Activated CD8-positive, alpha-beta memory T cell treated with anti-CD3 and anti-CD28 coated beads, Interleukin-2, amount 50 U/mL, for 1 hour (primary cell): ENCODE measurements around the gene CCDC159.
"Not testable (repeated sequence)": the region's sequence is repeated elsewhere in the genome, so short reads cannot be mapped to it uniquely, and the experiment has no call there.

Experiments used
- DNase-seq: peaks from one replicate; pipeline ENCODE4 v3.0.0-alpha.2; 2020; ENCODE audit errors: extremely low read depth

Gene CCDC159

GRCh38 chr19:11365557-11366117 is 19.3 kb downstream of the CCDC159 start:
- no peak for DNase-seq

GRCh38 chr19:11367528-11367927 is 21.2 kb downstream of the CCDC159 start:
- DNase-seq, result no peak

- DNase-seq, result no peak
These were observed 24.4 kb downstream of the CCDC159 start for GRCh38 chr19:11370744-11371143.

GRCh38 chr19:11373166-11373884 is 27.0 kb downstream of the CCDC159 start:
- DNase-seq, result no peak

DNA sequence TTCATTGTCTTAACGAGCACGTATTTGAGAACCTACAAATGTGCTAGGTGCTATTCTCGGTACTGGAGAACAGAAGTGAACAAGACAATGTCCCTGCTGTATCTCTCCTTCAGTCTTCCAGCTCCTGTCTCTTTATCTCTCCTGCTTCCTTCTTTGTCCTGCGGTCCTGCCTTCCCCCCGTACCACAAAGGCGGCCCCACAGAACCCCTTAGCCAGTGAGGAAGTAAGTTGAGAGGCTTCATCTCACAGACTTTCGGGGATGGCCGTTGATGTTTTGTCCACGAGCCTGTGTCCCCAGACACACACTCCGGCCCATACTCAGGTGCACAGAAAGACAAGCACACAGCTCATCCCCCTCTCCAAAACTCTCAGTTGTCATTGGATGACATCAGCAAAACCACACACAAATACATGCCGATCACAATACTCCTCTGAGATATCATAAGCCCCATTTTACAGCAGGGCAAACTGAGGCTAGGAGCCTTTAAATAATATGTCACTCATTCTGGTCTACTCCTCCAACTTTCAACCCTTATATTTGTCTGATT is 27.6 kb downstream of the CCDC159 start:
- DNase-seq, result no peak

DNA sequence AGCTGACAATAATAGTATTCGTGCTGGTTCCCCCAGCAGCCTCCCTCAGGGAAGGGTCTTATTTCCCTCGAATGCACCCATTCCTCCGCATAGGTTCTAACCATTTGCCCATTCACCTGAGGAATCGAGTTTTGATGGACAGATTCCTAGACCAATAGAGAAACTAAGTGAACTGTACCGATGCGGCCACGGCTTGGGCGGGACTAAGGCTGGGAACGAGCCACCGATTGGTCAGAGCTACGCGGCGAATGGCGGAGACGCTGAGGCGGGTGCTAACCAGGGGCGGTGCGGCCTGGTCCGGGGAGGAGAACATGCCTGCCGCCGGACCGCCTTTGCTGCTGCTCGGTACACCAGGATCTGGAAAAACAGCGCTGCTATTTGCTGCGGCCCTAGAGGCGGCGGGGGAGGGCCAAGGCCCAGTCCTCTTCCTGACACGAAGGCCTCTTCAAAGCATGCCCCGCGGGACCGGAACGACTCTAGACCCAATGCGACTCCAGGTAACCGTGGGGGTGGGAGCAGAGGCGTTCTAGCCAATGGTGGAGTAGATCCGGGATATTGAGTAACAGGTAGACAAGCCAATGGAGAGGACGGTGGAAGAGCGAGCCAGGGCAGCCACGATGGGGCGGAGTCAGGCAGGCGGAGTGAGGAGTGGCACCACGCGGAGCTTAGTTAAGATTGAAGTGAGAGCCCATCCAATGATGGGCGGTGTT is 28.3 kb downstream of the CCDC159 start, which contains the start of gene SWSAP1:
TSS of gene SWSAP1 (plus strand) at position 234 of the 710 bp plus-strand sequence. CDS start at position 249, 15 bp downstream.
- peak; percentile 92 for DNase-seq

DNA sequence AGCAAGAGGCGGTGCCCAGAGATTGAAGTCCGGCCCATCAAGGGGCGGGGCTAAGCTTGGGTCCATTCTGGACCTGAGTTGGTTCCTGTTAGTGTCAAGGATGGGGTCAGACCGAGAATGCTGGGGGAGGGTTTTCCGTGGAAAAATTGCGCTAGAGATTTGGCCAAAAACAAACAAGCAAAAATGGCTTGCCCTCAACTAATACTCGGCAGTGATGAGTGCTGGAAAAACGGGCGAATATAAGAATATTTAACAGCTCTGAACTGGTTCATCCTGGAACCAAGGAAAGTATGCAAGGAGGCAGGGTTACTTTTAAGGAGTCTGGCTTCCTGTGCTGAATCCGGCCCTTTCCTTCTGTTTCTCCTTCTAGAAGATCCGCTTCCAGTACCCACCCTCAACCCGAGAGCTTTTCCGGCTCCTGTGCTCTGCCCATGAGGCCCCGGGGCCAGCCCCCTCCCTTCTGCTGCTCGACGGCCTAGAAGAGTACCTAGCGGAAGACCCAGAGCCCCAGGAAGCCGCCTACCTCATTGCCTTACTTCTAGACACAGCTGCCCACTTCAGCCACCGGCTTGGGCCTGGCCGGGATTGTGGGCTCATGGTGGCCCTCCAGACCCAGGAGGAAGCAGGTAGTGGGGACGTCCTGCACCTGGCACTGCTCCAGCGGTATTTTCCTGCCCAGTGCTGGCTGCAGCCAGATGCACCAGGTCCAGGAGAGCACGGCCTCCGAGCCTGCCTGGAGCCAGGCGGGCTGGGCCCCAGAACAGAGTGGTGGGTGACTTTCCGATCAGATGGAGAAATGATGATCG is 29.0 kb downstream of the CCDC159 start:
- DNase-seq, result no peak

GRCh38 chr19:11377237-11377636 is 30.9 kb downstream of the CCDC159 start:
- DNase-seq, result no peak

GRCh38 chr19:11377756-11378155 is 31.4 kb downstream of the CCDC159 start:
- DNase-seq, result no peak

GRCh38 chr19:11378319-11379189 is 32.2 kb downstream of the CCDC159 start:
- DNase-seq, result no peak

- not testable (repeated sequence) for DNase-seq
These were observed 33.0 kb downstream of the CCDC159 start for GRCh38 chr19:11379269-11379845.

DNA sequence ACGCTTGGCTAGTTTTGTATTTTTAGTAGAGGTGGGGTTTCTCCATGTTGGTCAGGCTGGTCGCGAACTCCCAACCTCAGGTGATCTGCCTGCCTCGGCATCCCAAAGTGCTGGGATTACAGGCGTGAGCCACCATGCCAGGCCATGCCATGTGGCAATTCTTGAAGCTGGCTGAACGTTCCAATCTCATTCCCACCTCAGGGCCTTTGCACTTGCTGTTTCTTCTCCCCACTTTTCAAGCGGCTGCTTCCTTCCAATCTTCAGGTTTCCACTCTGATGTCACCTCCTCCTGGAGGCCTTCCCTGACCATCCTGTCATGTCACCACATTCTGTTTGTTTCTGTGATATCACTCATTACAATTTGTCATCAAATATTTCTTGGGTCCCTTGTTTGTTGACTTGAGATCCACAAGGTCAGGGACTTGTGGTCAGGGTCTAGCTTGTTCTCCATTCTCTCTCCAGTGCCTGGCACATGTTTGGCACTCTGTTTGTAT is 33.6 kb downstream of the CCDC159 start:
- no peak for DNase-seq

DNA sequence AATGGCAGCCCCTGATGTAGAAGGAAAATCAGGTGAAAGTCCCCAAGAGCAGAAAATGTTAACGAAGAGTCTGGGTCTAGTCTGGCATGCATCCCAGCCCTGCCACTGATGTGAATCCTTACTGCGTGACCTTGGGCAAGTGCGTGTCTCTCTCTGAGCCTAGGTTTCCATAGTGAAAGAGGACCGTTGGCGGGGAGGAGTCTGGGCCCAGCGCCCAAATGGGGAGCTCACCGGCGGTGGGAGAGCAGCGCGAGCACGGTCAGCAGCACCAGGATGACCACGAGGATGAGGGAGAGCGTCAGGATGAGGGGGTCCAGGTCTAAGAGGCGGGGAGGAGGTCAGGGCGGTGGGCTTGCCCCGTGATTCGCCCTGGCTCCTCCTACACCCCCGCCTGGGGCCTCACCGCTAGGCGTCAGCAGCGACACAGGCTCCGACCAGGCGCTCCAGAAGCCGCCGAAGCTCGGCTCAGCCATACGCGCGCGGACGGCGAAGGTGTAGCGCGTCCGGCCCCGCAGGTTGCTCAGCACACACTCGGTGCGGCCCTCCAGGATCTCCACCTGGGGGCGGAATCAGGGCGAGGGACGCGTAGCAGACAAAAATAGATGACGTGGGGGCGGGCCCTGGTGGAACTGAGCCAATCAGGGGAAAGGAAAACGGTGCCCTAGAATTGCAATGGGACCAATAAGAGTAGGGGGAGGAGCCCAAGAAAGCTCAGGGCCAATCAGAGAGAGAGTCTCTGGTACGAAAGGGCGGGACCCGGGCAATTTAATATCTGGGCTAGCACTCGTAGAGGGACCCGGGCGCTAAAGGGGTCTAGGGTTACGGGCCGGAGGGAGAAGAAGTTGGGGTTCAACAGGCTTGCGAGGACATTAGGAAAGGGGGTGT is 34.6 kb downstream of the CCDC159 start:
- peak; percentile 94 for DNase-seq

- no peak for DNase-seq
These were observed 36.8 kb downstream of the CCDC159 start for GRCh38 chr19:11382898-11383705.

DNA sequence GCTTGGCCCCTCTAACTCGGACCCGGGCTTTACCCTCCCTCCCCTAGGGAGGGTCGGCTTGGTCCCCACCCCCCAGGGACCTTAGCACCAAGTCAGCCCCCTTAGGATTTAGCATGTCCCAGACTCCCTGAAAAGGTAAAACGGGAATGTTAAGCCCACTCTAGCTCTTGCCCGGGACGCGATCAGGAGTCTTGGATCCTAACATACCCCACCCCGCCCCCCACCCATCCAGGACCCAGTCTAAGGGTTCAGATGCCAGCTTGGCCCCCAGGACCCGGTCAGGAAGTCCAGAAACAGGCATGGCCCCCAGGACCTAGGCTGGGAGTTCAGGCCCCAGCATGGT is 37.4 kb downstream of the CCDC159 start:
- no peak for DNase-seq

DNA sequence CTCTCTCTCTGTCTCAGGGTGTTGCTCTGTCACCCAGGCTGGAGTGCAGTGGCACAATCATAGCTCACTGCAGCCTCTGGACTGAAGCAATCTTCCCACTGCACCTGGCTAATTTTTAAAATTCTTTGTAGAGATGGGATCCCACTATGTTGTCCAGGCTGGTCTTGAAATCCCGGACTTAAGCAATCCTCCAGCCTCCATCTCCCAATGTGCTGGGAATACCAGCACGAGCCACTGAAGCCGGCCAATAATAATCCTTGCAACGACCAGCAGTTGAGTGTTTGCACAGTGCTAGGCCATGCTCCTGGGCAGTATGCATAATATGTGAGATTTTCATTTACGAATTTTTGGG is 38.4 kb downstream of the CCDC159 start:
- DNase-seq, result no peak

GRCh38 chr19:11387162-11388034 is 41.1 kb downstream of the CCDC159 start:
- no peak for DNase-seq

DNA sequence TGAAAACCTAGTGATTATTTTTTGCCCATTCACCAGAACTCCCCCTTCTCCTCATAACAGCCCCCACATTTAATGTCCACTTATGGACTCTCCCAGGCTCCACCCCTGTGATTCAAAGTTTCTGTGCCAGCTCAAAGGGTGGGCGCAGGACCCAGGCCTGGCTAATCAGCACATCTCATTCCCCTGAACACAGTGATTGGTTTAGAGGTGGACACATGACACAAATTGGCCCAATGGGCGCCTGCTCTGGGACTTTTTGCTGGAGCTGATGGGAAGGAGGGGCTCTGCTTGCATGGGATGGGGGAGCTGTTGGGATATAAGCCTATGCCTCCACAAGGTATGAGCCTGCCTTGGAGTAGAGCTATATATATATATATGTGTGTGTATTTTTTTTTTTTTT is 44.0 kb downstream of the CCDC159 start:
- no peak for DNase-seq
